Fibroblast of villous mesenchyme (primary cell): ENCODE results near the gene FOXE1. TPM values are rescaled to one million over a fixed set of nuclear protein-coding genes. Genes with fewer than 3 reads are reported as not detected.

Experiments
- DNase-seq: peaks from one replicate; pipeline ENCODE4 v3.0.0-alpha.2; 2010; ENCODE audit warnings: low read depth
- H3K4me3 ChIP-seq: 2 replicates; pipeline ENCODE4 v1.5.1; 2011; ENCODE audit warnings: low read depth, mild to moderate bottlenecking, low read length
- total RNA-seq: library from RNA; depleted of rRNA; stranded (reverse); fragments of >200 nt; gene quantifications from 2 replicates; pipeline ENCODE4 v1.2.3, GENCODE V29; 2012
- TF ChIP-seq, protein P1 (sequence below): IDR thresholded peaks from 2 replicates; pipeline ENCODE4 v1.5.1; 2012; ENCODE audit warnings: low read depth, mild to moderate bottlenecking, low read length; ENCODE audit not compliant: insufficient read depth

The FOXE1 gene
- total RNA-seq, 1 donor = under 0.01 TPM

DNA sequence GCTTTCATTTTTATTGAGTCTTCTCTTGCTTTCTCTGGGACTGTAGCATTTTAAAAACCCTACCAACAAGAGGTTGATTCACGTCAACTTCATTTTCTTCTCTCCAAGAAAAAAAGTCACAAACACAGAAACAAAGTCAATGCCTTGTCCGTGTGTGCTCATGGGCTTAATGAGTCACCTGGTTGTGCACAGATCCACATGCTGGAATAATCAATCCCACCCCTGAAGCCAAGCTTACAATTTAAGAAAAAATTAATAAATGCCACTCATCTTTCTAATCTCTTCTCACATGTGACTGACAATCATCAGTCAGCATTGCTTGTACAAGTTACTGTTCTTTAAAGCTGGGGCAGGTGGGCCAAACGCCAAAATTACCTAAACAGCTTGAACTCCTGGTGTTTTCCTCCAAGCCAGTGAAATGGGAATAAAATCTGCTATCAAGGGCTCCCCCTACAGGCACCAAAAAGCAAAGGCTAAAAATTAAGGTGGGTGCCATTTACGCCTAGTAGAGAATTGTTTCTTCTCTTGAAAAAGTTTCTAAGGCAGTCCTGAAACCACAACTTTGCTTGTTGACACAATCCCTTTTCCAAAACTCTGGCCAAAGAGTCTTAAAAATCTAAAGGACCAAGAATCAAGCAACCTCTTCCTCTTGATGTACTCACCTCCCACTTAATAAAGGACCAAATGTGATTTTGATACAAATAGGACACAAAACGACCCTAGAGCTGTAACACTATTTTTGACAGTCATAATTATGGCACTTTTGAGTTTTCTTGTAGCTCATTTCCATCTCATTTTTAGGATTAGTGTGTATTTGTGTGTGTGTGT, 47.9 kb downstream of the FOXE1 start:
- TF ChIP-seq, protein P1, sequence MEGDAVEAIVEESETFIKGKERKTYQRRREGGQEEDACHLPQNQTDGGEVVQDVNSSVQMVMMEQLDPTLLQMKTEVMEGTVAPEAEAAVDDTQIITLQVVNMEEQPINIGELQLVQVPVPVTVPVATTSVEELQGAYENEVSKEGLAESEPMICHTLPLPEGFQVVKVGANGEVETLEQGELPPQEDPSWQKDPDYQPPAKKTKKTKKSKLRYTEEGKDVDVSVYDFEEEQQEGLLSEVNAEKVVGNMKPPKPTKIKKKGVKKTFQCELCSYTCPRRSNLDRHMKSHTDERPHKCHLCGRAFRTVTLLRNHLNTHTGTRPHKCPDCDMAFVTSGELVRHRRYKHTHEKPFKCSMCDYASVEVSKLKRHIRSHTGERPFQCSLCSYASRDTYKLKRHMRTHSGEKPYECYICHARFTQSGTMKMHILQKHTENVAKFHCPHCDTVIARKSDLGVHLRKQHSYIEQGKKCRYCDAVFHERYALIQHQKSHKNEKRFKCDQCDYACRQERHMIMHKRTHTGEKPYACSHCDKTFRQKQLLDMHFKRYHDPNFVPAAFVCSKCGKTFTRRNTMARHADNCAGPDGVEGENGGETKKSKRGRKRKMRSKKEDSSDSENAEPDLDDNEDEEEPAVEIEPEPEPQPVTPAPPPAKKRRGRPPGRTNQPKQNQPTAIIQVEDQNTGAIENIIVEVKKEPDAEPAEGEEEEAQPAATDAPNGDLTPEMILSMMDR = peak; percentile 80
- peak; percentile 46 for DNase-seq
- no peak overlapping the region for H3K4me3 ChIP-seq

DNA sequence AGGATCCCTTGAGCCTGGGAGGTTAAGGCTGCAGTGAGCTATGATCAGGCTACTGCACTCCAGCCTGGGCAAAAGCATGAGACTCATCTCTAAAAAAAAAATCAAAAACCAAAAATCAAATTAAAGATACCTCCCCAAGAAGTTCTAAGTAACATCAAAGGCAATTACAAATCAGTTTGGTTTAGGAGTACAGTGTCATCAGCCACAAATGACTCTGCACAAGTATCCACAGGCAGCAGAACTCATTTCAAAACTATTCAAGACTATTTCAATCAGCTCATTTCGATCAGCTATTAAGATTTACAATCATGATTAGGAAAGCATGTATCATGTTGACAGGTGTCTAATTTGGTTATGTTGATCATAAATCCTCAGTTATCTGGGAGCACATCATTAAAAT, 50.2 kb downstream of the FOXE1 start:
- H3K4me3 ChIP-seq = no peak overlapping the region
- TF ChIP-seq, protein P1 = no peak
- no peak for DNase-seq

DNA sequence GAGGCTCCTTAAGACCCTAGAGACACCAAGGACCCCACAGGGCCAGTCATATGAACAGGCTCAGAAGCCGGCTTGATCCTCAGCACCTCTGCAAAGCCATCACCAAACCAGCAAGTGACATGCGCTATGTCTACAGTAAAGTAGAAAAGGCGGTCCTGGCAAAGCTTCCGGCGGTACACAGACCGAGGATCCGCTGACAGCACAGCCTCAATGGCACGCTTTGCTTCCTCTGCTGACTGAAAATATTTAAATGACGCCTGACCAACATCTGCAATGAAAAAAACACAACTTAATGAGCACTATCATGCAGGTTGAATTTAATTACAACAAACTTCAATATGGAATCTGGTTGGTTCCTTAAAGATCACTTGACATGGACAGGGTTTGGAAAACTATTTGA, 51.7 kb downstream of the FOXE1 start:
- H3K4me3 ChIP-seq = no peak overlapping the region
- TF ChIP-seq, protein P1 = no peak
- no peak for DNase-seq

DNA sequence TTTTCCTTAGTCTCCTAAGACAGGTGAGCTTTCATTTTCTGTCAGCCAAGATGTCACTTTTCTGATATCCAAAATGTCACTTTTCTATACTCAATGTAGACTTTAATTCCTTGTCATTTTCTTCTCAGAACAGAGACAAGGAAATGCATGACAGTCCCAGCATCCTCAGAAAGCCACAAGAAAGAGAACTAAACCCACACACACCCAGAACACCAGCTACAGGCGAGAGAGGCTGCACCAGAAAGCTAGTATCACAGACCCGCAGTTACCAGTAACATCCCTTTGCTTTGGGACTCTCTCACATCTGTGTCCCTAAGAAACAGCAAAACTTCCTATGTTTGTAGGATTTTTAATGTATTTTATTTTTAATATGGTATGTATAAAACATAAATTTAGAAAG, 52.2 kb downstream of the FOXE1 start:
- TF ChIP-seq, protein P1 = no peak
- H3K4me3 ChIP-seq = no peak overlapping the region
- DNase-seq = no peak

Other genes starting within 250 kb of the FOXE1 start
- 12.6 and 15.1 TPM in 2 replicates for gene TSTD2, start 219.9 kb upstream of the FOXE1 start, total RNA-seq
- gene NCBP1, start 219.4 kb upstream of the FOXE1 start, total RNA-seq = 33.8 and 60.9 TPM in 2 replicates
- gene XPA, start 155.9 kb upstream of the FOXE1 start, total RNA-seq = 7.8 and 9.0 TPM in 2 replicates
- gene TRMO, start 69.3 kb downstream of the FOXE1 start, total RNA-seq = 14.5 and 15.5 TPM in 2 replicates
- gene HEMGN, start 84.9 kb downstream of the FOXE1 start, total RNA-seq = not detected in 2 replicates
- gene ANP32B, start 130.1 kb downstream of the FOXE1 start, total RNA-seq = 9.9 and 10.3 TPM in 2 replicates
- gene NANS, start 203.5 kb downstream of the FOXE1 start, total RNA-seq = 89.9 and 94.1 TPM in 2 replicates